HuH-7.5 (cell line): Measurements from ENCODE around the gene SLC6A1.
"Not testable (repeated sequence)": the region's sequence is repeated elsewhere in the genome, so short reads cannot be mapped to it uniquely, and the experiment has no call there.

Experiments
- DNase-seq: peaks from one replicate; pipeline ENCODE4 v3.0.0; 2011; ENCODE audit warnings: low spot score

The SLC6A1 gene

GRCh38 chr3:11060500-11061251 is 68.1 kb downstream of the SLC6A1 start:
- DNase-seq, result peak; percentile 84

DNA sequence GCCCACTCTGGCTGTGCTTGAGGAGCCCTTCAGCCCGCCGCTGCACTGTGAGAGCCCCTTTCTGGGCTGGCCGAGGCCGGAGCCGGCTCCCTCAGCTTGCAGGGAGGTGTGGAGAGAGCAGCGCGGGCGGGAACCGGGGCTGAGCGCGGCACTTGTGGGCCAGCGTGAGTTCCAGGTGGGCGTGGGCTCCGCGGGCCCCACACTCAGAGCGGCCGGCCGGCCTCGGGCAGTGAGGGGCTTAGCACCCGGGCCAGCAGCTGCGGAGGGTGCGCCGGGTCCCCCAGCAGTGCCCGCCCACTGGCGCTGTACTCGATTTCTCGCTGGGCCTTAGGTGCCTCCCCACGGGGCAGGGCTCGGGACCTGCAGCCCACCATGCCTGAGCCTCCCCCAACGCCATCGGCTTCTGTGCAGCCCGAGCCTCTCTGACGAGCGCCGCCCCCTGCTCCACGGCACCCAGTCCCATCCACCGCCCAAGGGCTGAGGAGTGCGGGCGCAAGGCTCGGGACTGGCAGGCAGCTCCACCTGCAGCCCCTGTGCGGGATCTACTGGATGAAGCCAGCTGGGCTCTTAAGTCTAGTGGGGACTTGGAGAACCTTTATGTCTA is 68.8 kb downstream of the SLC6A1 start:
- not testable (repeated sequence) for DNase-seq

GRCh38 chr3:11062704-11063103 is 70.2 kb downstream of the SLC6A1 start:
- DNase-seq, result no peak

GRCh38 chr3:11071096-11071755 is 78.7 kb downstream of the SLC6A1 start:
- no peak for DNase-seq

DNA sequence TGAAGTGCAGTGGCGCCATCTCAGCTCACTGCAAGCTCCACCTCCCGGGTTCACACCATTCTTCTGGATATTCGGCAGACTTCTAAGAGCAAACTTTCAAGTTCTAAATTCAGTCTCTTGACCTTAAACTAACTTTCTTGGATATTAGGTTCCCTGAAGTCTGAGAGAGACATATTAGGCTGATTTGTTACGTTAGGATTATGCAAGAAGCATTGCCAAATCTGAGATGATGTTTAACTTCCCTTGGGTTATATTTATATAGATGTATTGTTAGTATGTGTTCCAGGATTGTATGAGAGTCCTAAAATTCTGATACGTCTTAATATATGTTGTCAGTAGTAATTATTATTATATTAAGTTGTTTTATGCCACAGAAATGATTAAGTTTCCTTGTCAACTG is 80.1 kb downstream of the SLC6A1 start:
- DNase-seq, result no peak

DNA sequence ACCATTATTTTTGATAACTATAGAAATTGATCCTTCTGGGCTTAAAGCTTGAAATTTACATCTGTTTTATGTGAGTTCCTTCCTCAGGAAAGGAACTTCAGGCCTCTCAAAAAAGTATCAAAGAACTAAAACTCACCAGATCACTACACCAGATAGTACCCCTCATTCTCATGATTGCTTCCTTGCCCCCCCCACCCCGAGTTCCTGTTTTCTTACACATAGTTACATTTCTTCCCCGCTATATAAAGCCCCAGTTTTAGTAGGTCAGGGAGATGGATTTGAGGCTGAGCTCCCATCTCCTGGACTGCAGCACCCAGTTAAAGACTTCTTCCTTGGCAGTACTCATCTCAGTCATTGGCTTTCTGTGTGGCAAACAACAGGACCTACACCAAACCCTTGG is 81.5 kb downstream of the SLC6A1 start:
- no peak for DNase-seq

GRCh38 chr3:11074451-11074850 is 81.9 kb downstream of the SLC6A1 start:
- DNase-seq, result no peak

DNA sequence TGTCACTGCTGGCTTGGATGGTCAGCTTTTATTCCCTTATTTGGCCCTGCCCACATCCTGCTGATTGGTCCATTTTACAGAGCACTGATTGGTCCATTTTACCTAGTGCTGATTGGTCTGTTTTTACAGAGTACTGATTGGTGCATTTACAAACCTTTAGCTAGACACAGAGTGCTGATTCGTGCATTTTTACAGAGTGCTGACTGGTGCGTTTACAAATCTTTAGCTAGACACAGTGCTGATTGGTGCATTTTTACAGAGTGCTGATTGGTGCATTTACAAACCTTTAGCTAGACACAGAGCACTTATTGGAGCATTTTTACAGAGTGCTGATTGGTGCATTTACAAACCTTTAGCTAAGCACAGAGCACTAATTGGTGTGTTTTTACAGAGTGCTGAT is 82.6 kb downstream of the SLC6A1 start:
- not testable (repeated sequence) for DNase-seq

DNA sequence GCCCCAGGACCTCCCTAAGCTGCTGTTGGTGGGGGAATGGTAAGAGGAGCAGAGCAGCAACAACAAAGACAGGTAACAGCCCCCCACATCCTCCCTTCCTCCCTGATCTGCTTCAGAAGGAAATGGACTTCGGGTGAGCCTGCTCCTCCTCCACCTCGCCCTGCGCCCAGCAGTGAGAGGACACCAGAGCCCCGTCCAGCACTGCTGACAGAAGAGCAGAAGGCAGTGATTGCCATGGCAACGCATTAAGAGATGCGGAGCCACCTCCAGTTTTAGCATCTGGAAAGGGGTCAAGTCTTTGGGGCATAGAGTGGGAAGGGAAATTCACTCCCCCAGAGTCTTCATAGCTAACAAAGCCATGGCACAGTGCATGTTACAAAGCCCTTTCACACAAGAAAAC is 84.2 kb downstream of the SLC6A1 start:
- no peak for DNase-seq

DNA sequence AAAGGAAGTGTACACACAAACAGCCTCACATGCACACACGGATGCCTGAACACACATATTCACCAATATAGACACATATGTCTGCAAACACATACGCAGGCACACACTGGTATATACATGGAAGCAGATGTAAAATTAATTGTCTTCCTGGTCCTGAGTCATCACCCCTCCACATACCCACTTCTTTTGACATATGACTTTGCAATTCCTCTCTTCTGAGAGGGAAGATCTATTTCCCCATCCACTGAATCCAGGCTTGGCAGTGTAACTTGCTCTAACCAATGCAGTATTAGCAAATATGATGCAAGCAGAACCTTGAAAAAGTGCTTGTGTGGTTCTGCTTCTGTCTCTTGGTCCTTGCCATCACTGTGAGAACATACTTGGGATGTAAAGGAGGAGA is 84.9 kb downstream of the SLC6A1 start:
- DNase-seq, result no peak

- no peak for DNase-seq
Observed at GRCh38 chr3:11078826-11079515, 86.4 kb downstream of the SLC6A1 start.

DNA sequence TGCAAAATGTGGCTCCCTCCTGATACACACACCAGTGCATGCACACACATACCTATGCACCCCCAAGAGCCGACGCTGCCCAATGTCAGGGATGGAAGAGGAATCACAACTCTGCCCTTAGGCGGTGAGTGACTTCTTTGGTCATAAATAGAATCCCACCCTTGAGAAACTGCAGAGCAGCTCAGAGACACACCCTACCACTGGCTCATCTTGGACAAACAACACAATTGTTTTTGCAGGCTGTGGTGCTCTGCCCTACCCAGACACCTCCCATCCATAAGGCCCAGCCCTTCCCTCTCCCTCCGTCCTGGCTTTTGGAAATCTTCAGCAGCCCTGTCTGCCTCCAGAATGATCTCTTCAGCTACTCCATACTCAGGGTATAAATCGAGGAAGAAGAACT is 87.9 kb downstream of the SLC6A1 start:
- no peak for DNase-seq

DNA sequence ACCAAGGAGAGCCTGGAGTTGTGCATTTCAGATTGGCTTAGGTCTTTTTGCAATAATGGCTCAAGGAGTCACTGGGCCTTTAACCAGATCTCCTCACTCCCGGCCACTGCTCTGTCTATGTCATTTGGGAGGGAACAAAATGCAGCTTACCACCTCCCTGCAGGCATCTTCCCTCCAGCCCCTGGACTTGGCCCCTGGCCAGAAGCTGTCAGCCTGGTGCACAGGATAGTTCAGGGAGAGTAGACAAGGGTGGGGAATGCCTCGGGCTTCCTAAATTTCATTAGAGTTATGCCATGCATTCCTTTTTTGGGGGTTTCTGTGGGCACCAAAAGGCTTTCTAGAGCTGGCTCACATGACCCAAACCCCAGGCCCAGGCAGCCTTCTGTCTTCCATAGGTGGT is 91.5 kb downstream of the SLC6A1 start:
- DNase-seq, result no peak

DNA sequence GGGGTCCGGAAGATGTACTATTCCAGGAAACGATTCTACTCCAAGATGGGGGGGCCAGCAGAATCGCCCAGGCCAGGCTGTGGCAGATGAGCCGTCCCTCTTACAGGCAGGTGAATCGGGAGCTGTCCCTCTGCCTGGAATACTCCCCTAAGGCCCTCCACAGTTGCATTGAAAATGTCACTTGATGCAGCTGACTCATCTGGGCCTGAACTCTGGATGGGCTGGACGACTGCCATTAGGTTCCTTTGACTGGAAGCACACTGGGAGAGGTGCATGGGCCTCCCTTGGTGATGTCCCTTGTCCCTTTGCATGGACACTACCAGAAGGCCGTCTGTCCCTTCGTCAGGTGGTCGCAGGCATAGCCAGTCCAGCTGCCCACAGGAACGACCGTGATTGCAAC is 92.1 kb downstream of the SLC6A1 start:
- no peak for DNase-seq

DNA sequence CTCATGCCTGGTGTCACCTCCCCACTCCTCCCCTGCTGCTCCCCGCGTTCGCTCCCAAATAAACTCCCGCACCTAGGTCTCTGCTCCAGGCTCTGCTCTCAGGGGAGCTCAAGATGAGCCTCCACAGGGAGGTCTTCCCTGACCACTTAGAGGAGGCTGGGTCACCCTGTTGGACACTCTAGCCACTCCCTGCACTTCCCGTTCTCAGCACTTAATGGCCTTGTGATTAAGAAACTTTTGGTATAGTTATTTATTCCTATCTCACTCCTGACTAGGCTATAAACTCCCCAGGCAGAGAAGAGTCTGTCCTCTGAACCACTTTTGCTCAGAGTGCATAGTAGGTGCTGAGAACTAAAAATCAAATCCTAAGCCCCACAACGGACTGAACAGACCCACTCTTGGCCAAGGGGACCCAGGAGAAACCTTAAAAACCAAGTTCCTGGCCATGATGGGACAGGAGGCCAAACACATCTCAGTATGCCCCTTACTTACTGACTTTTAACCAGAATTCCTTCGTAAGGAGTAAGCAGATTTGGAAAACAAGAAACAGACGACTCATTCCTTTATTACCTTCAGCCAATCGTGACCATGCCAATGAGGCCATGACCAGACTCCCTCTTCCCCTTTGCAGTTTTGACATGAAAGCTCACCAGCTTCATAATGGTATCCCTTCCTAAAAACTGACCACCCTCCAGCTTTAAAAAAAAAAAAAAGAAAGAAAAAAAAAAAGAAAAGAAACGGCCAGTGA is 92.7 kb downstream of the SLC6A1 start:
- no peak for DNase-seq

- DNase-seq, result no peak
Observed at GRCh38 chr3:11086856-11087255, 94.3 kb downstream of the SLC6A1 start.

- no peak for DNase-seq
Observed at GRCh38 chr3:11088066-11088465, 95.5 kb downstream of the SLC6A1 start.

DNA sequence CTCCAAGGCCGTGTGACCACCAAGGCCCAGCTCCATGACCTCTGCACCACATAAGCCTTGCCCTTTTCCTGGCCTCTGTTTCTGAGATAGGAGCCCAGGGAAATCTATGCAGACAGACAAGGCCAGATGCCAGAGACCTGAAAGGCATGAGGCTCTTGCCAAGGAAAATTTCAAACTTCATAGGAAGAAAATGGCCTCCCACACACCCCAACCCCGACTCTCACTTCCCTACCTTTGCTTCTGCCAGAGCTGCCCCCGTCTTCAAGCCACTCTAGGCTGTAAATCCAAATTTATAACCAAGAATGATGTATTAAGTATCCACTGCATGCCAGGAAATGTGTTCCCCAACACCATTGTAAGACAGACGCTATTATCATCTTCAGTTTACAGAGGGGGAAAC is 96.3 kb downstream of the SLC6A1 start:
- no peak for DNase-seq
